GM15510 (cell line): ENCODE results near the gene TMEM33.

Experiments
- POLR2A ChIP-seq: IDR thresholded peaks from 3 replicates; pipeline ENCODE4 v1.6.1; 2011; ENCODE audit warnings: borderline replicate concordance; ENCODE audit not compliant: insufficient read length; ENCODE audit errors: extremely low read depth

The TMEM33 gene

GRCh38 chr4:41934901-41935651 lies at the start of gene TMEM33:
TSS of gene TMEM33 (plus strand) at chr4:41935429. CDS start at chr4:41935485, 56 bp downstream.
- peak; percentile 81 for TF ChIP-seq POLR2A

GRCh38 chr4:41885456-41885855 lies 49.8 kb upstream of the TMEM33 start:
- TF ChIP-seq POLR2A: no peak

DNA sequence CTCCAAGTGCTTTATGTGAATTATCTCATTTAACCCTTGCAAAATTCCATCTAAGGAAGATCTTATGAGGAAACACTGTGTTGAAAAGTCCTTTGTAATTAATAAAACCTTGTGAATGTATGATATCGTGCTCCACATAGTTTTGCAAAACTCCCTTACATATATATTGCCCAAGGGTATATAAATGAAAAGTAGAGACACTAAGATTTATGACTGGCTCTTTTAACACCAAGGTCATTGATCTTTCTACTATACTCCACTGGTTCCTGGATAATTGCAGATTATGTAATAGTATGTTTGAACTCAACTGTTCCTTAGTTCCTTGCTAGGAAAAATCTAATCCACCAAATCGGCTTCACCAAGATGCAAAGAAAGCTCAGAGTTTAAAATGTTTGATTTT lies 48.0 kb upstream of the TMEM33 start:
- TF ChIP-seq POLR2A: no peak

DNA sequence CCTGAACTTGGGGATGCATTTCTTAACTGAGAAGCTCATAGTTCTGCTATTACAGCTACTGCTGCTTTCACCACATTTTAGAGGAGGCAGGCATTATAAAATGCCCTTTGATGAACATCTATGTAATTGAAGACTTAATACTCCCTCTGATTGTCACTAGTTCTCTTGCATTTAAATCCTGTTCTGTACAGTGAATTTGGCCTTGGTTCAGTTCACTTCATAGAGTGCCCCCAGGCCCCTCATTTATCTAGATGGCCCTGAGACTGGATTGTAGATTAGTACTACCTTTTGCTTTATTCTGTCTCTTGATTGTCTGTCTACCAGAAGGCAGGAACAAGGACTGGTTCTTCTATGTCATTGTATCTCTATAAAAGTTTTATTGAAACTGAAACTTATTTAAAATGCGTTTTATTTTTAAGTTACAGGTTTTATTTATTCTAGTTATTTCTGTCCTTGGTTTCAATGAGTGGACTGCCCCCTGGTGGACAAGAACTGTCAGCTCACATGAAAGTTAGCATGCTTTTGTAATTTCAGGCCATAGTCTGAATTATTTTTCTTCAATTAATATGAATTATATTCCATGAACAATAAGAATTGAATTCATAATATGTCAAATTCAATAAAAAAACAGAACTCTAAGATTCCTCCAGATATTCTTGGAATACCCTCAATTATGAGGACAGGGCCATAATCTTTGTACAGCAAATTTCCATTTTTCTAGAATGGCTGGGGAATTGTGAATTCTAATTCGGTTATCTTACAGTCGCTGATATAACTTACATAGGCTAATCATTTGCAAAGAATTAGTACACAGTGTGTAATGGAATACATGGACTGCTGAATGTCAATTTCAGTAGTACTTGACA lies 47.2 kb upstream of the TMEM33 start:
- no peak for TF ChIP-seq POLR2A

DNA sequence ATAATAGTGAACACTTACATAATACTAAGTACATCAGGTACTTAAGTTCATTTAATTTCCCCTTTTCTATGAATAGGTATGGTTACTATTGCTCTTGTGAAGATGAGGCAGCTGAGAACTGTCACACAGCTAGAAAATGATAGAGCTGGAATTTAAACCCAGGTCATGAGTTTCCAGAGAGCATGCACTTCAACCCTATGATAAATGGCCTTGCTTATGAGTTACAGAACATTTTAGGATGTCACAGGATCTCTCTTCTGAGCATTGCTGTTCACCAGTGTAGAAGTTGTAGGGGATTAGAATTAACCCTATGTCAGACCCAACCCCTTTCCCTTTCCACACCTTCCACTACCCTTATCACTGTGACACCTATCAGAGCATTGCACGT lies 46.5 kb upstream of the TMEM33 start:
- TF ChIP-seq POLR2A: no peak

DNA sequence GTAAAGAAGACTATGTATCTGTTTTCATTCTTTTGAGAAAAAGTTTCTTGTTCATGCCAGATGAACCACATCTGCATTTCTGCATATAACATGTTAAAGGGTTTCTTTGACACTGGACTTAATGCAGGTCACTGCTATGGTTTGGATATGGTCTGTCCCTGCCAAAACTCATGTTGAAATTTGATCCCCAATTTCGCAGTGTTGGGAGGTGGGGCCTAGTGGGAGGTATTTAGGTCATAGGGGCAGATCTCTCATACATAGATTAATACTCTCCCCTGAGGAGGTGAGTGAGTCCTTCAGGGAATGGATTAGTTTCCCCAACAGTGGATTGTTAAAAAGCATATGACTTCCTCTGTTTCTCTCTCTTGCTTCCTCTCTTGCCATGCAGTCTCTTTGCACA lies 45.9 kb upstream of the TMEM33 start:
- TF ChIP-seq POLR2A: no peak

GRCh38 chr4:41890085-41890484 lies 45.1 kb upstream of the TMEM33 start:
- no peak for TF ChIP-seq POLR2A

DNA sequence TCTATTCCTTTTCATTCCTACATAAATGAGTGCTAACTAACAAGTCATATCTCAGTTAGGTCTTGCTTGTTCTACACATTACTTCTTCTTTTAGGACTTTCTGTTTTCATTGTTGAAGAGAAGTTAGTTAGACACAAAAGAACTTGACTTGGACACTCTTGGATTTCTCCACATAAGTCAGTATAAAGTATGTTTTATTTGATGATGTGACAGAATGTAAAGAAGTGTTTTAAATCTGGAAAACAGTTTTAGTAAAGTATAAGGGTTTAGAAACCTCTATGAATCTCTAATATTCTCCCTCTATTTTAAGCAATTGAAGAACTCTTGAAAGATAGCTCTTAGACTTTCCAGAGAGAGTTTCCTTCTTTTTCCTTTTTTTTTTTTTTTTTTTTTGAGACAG lies 38.6 kb upstream of the TMEM33 start:
- TF ChIP-seq POLR2A: no peak

DNA sequence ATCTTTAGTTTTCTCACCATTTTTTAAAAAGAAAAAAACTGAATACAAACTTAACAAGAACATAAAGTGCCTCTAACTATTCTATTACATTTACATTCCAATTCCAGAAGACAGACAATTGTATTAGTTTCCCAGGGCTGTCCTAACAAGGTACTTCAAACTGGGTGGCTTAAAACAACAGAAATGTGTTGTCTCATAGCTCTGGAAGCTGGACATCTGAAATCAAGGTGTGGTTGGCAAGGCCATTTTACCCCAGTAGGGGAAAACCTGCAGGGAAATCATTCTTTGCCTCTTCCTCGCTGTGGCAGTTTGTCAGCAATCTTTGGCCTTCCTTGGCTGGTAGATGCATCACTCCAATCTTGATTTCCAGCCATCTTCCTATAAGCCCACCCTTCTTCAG lies 37.5 kb upstream of the TMEM33 start:
- no peak for TF ChIP-seq POLR2A

GRCh38 chr4:41912546-41912945 lies 22.7 kb upstream of the TMEM33 start:
- TF ChIP-seq POLR2A: no peak

DNA sequence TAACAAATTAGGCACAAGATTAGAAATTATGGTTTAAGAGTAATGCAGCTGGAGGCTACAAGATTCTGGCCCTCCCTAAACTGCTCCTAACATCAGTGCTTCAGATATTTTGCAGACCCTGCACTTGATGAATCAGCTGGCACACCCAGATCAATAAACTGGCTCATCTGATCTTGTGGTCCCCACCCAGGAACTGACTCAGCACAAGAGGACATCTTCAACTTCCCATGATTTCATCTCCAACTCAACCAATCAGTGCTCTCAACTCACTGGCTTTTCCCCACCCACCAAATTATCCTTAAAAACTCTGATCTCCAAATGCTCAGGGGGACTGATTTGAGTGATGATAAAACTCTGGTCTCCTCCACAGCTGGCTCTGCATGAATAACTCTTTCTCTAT lies 21.7 kb upstream of the TMEM33 start:
- no peak for TF ChIP-seq POLR2A

GRCh38 chr4:41918278-41918677 lies 17.0 kb upstream of the TMEM33 start:
- TF ChIP-seq POLR2A: no peak

DNA sequence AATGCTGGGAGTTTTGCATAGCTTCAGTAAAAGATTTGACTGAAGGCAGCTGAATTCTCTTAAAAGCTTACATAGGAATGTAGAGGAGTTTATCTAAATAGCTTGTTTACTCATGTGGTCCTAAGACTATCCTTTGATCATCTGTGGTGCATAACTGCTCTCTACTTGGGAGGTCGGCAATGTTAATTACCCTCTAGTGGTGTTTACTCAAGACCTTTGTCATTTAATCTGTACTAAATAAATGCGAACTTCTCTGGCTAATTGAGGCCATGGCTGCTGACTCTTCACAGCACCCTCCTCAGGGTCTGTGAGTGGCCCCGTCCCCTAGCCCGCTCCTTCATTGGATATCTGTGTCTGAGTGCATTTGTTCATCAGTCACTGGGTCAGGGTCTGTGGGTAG lies 13.8 kb upstream of the TMEM33 start:
- no peak for TF ChIP-seq POLR2A

- TF ChIP-seq POLR2A: no peak
Measured at GRCh38 chr4:41927796-41928499, 7.3 kb upstream of the TMEM33 start.

DNA sequence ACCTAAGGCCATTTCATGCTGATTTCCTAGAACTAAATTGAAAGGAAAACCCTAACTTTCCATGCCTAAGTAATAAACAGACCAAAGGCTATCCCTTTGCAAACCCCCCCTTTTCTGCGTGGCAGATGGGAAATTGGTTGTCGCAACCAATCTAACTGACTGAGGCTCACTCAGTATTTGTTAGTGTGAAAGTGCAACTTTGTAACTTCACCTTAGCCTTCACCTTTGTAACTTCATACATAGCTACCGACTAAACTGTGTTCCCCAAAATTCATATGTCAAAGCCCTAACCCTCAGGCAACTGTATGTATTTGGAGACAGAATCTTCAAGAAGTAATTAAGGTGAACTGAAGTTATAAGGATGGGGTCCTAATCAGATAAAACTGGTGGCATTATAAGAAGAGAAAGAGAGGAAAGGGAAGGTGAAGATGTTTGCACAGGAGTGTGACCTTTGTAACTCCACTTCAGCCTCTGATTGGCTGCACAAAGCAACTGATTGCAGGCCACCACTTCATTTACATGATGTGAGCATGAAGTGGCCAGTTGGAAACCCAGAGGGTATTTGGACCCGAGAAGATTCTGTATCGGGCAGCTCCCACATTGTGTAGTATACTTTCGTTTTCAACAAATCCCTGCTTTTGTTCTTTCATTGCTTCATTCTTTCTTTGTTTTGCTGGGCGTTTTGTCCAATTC lies 4.9 kb upstream of the TMEM33 start:
- TF ChIP-seq POLR2A: no peak
